IMR-90 (cell line): ENCODE measurements around the gene TNFRSF11A. TPM values are rescaled to one million over a fixed set of nuclear protein-coding genes. Genes with fewer than 3 reads are reported as not detected.

Source experiments
- ATAC-seq: fragments of 200-7000 bp; cut with Tn5 transposase; 2 replicates; pipeline ENCODE4 v1.9.1; 2020; ENCODE audit warnings: low read depth, mild to moderate bottlenecking, moderate library complexity
- BruUV-seq: library from RNA; stranded (reverse); fragments of 400-500 nt; replicated peaks from 2 replicates; lab custom pipeline; 2021; lab: Mats Ljungman, UMichigan
- CTCF ChIA-PET: fragments of 300-600 bp; formaldehyde crosslinking; extraction: SDS; loops from one replicate; lab custom pipeline; 2021; ENCODE audit warnings: antibody characterized with exemption; lab: Yijun Ruan, JAX
- POLR2A ChIA-PET: fragments of 300-600 bp; sonication (Branson Sonifier 250); formaldehyde crosslinking; loops from one replicate; lab custom pipeline; 2022; ENCODE audit warnings: antibody characterized with exemption; ENCODE audit not compliant: unreplicated experiment; lab: Charles Lee
- DNase-seq: peaks from one replicate; pipeline ENCODE4 v3.0.0; 2013
- H2AFZ ChIP-seq: replicated peaks from 2 replicates; pipeline ENCODE3; 2013; ENCODE audit warnings: low read length, mild to moderate bottlenecking; ENCODE audit not compliant: poor library complexity
- H2AK5ac ChIP-seq: 2 replicates; pipeline ENCODE4 v1.6.1; 2013; ENCODE audit warnings: low read depth, low read length, inconsistent platforms
- H2AK9ac ChIP-seq: replicated peaks from 2 replicates; pipeline ENCODE3; 2013; ENCODE audit warnings: mild to moderate bottlenecking, low read depth, low read length, moderate library complexity; ENCODE audit not compliant: poor library complexity
- H2BK120ac ChIP-seq: 2 replicates; pipeline ENCODE4 v1.6.1; 2013; ENCODE audit warnings: low read depth, low read length, inconsistent platforms
- H2BK15ac ChIP-seq: 3 replicates; pipeline ENCODE4 v1.6.1; 2013; ENCODE audit warnings: low read depth, low read length, inconsistent platforms
- H2BK20ac ChIP-seq: 2 replicates; pipeline ENCODE4 v1.6.1; 2013; ENCODE audit warnings: low read depth, mild to moderate bottlenecking, inconsistent platforms, low read length, moderate library complexity
- H2BK5ac ChIP-seq: 2 replicates; pipeline ENCODE4 v1.6.1; 2013; ENCODE audit warnings: mild to moderate bottlenecking, low read depth, low read length, inconsistent platforms; ENCODE audit not compliant: poor library complexity, severe bottlenecking
- H3K14ac ChIP-seq: replicated peaks from 2 replicates; pipeline ENCODE4 v1.6.1; 2013; ENCODE audit warnings: low read depth, low read length, inconsistent platforms
- H3K18ac ChIP-seq: 2 replicates; pipeline ENCODE4 v1.6.1; 2013; ENCODE audit warnings: low read depth, low read length, control low read depth
- H3K23ac ChIP-seq: 2 replicates; pipeline ENCODE4 v1.6.1; 2013; ENCODE audit warnings: low read depth, low read length, inconsistent platforms
- H3K27ac ChIP-seq: 2 replicates; pipeline ENCODE4 v1.5.1; 2013; ENCODE audit warnings: mild to moderate bottlenecking, control low read depth, low read length; ENCODE audit not compliant: insufficient read depth
- H3K27me3 ChIP-seq: 2 replicates; pipeline ENCODE4 v1.6.1; 2013; ENCODE audit warnings: low read length; ENCODE audit not compliant: control insufficient read depth, insufficient read depth
- H3K36me3 ChIP-seq: 2 replicates; pipeline ENCODE4 v1.6.1; 2013; ENCODE audit warnings: low read length, mixed read lengths; ENCODE audit not compliant: control insufficient read depth, insufficient read depth
- H3K4ac ChIP-seq: 2 replicates; pipeline ENCODE4 v1.6.1; 2013; ENCODE audit warnings: low read depth, low read length, inconsistent platforms
- H3K4me1 ChIP-seq: 2 replicates; pipeline ENCODE4 v1.6.1; 2013; ENCODE audit warnings: low read length, mixed read lengths; ENCODE audit not compliant: control insufficient read depth, insufficient read depth
- H3K4me2 ChIP-seq: 2 replicates; pipeline ENCODE4 v1.6.1; 2013; ENCODE audit warnings: low read depth, mild to moderate bottlenecking, control low read depth, low read length, moderate library complexity
- H3K4me3 ChIP-seq: 2 replicates; pipeline ENCODE4 v1.5.1; 2013; ENCODE audit warnings: low read depth, mild to moderate bottlenecking, control low read depth, low read length, moderate library complexity; ENCODE audit not compliant: insufficient read depth
- H3K56ac ChIP-seq: 2 replicates; pipeline ENCODE4 v1.6.1; 2013; ENCODE audit warnings: low read length, inconsistent platforms; ENCODE audit not compliant: insufficient read depth; ENCODE audit errors: extremely low read depth
- H3K79me1 ChIP-seq, 2 experiments: 2 replicates each; pipeline ENCODE4 v1.6.1; 2013; ENCODE audit warnings: low read length in 2 of 2, inconsistent platforms in 1 of 2, low read depth in 1 of 2
- H3K9ac ChIP-seq: 2 replicates; pipeline ENCODE4 v1.6.1; 2013; ENCODE audit warnings: low read depth, low read length, control low read depth
- H3K9me1 ChIP-seq: 2 replicates; pipeline ENCODE4 v1.6.1; 2013; ENCODE audit warnings: low read length, inconsistent platforms; ENCODE audit not compliant: insufficient read depth
- H3K9me3 ChIP-seq: 2 replicates; pipeline ENCODE4 v1.6.1; 2013; ENCODE audit warnings: low read length; ENCODE audit not compliant: control insufficient read depth, insufficient read depth
- H4K20me1 ChIP-seq: 2 replicates; pipeline ENCODE4 v1.6.1; 2013; ENCODE audit warnings: low read length, inconsistent platforms; ENCODE audit not compliant: insufficient read depth
- H4K5ac ChIP-seq: 2 replicates; pipeline ENCODE4 v1.6.1; 2013; ENCODE audit warnings: mild to moderate bottlenecking, low read depth, low read length, control low read depth
- H4K8ac ChIP-seq, 2 experiments: 2 replicates each; pipeline ENCODE4 v1.6.1; 2013; ENCODE audit warnings: low read depth in 2 of 2, low read length in 2 of 2, control low read depth in 1 of 2, inconsistent platforms in 1 of 2
- H4K91ac ChIP-seq: 2 replicates; pipeline ENCODE4 v1.6.1; 2013; ENCODE audit warnings: low read depth, low read length, inconsistent platforms; ENCODE audit not compliant: insufficient read depth
- CEBPB ChIP-seq: IDR thresholded peaks from 2 replicates; pipeline ENCODE4 v1.6.1; 2012; ENCODE audit warnings: low read depth, low read length, improper control_type of control experiment
- CHD1 ChIP-seq: IDR thresholded peaks from 2 replicates; pipeline ENCODE4 v1.6.1; 2012; ENCODE audit warnings: low read depth, low read length, improper control_type of control experiment
- FOS ChIP-seq: fragments of 150-350 bp; IDR thresholded peaks from 2 replicates; pipeline ENCODE4 v1.6.1; 2016; ENCODE audit warnings: low read depth, low read length
- MAZ ChIP-seq: IDR thresholded peaks from 2 replicates; pipeline ENCODE4 v1.6.1; 2012; ENCODE audit warnings: low read depth, mild to moderate bottlenecking, low read length, improper control_type of control experiment, moderate library complexity, borderline replicate concordance
- MXI1 ChIP-seq: IDR thresholded peaks from 2 replicates; pipeline ENCODE4 v1.6.1; 2012; ENCODE audit warnings: low read depth, mild to moderate bottlenecking, low read length, moderate library complexity, borderline replicate concordance
- NFE2L2 ChIP-seq: fragments of 150-350 bp; IDR thresholded peaks from 2 replicates; pipeline ENCODE4 v1.6.1; 2016; ENCODE audit warnings: low read depth, mild to moderate bottlenecking, low read length
- POLR2A ChIP-seq: IDR thresholded peaks from 2 replicates; pipeline ENCODE4 v1.6.1; 2012; ENCODE audit warnings: mild to moderate bottlenecking, low read depth, low read length
- RAD21 ChIP-seq: IDR thresholded peaks from 2 replicates; pipeline ENCODE4 v1.6.1; 2012; ENCODE audit warnings: low read length, improper control_type of control experiment
- RCOR1 ChIP-seq: IDR thresholded peaks from 2 replicates; pipeline ENCODE4 v1.6.1; 2012; ENCODE audit warnings: mild to moderate bottlenecking, low read length, improper control_type of control experiment; ENCODE audit not compliant: insufficient replicate concordance
- RFX5 ChIP-seq: IDR thresholded peaks from 2 replicates; pipeline ENCODE4 v1.8.0; 2012; ENCODE audit warnings: low read depth, mild to moderate bottlenecking, low read length, moderate library complexity
- SMC3 ChIP-seq: fragments of 150-350 bp; IDR thresholded peaks from 2 replicates; pipeline ENCODE4 v1.6.1; 2016; ENCODE audit warnings: low read depth, mild to moderate bottlenecking, antibody characterized with exemption, low read length, moderate library complexity
- USF2 ChIP-seq: fragments of 150-350 bp; IDR thresholded peaks from 2 replicates; pipeline ENCODE4 v1.6.1; 2017; ENCODE audit warnings: mild to moderate bottlenecking, antibody characterized with exemption, low read length, low read depth
- WGBS, 2 experiments: methylation state at CpG; one replicate each; pipeline versions ENCODE4 v1.1.5 to v1.1.7; 2013; ENCODE audit warnings: missing lambda C conversion rate in 2 of 2; ENCODE audit not compliant: insufficient read length in 1 of 2; ENCODE audit errors: extremely low coverage in 2 of 2; 5-methylcytosine and 5-hydroxymethylcytosine counted together
- dilution Hi-C: fragments of 300-500 bp; cut with HindIII; formaldehyde crosslinking; loops from one replicate; pipeline ENCODE4 v1.14.3; 2018; ENCODE audit warnings: low sequenced_read_pairs; ENCODE audit not compliant: unreplicated experiment
- in situ Hi-C: fragments of 300-500 bp; cut with MboI; formaldehyde crosslinking; loops from 3 replicates; pipeline ENCODE4 v1.14.3; 2019; ENCODE audit warnings: low sequenced_read_pairs, inconsistent platforms, mixed read lengths
- intact Hi-C: fragments of 100-400 bp; cut with micrococcal nuclease; formaldehyde crosslinking; loops from 2 replicates; pipeline ENCODE4 v1.10.0; 2022
- polyA plus RNA-seq, 3 experiments: library from polyadenylated mRNA; depleted of rRNA; stranded (reverse); fragments of >200 nt; gene quantifications; 2 replicates each; pipeline ENCODE4 v1.2.3, GENCODE V29; 2012; ENCODE audit warnings: low replicate concordance in 1 of 3
- total RNA-seq: library from RNA; depleted of rRNA; stranded (reverse); fragments of >200 nt; gene quantifications from 2 replicates; pipeline ENCODE4 v1.2.3, GENCODE V29; 2012

The TNFRSF11A gene
- total and polyA plus RNA-seq, 2 of the 4 experiments (the other 2 are of a cell fraction) = under 0.01 TPM; not detected in 1

DNA sequence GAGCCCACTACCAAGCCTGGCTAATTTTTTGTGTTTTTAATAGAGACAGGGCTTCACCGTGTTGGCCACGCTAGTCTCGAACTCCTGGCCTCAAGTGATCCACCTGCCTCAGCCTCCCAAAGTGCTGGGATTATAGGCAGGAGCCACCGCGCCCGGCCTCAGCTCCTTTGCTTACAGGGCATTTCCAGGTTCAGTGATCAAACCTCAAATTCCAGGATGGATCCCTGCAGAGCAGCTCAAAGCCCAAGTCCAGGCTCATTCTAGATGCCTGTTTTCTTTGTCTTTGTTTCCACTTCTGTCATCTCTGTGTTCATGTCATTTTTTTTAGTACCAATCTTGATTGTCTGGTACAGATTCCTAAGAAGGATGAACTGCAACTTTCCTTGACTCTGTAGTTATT is 41.9 kb downstream of the TNFRSF11A start:
- H2AFZ ChIP-seq = no peak overlapping the region
- no peak overlapping the region for H2BK5ac ChIP-seq
- H3K4me1 ChIP-seq = no peaks in the 10 kb centered on the region
- H2AK5ac ChIP-seq = no peak overlapping the region
- H4K91ac ChIP-seq = no peak overlapping the region
- H3K4ac ChIP-seq = no peak overlapping the region
- ChIA-PET POLR2A (no interaction called here), CTCF (no interaction called here)
- H3K27me3 ChIP-seq = peaks cover 20% of the 10 kb centered on the region
- in situ Hi-C loops = no loop called here
- H3K14ac ChIP-seq = no peak overlapping the region
- H4K20me1 ChIP-seq = no peaks in the 10 kb centered on the region
- no peak overlapping the region for H3K4me3 ChIP-seq
- H3K27ac ChIP-seq = no peak overlapping the region
- no peak overlapping the region for H2BK20ac ChIP-seq
- H4K8ac ChIP-seq = no peak overlapping the region
- no peak for TF ChIP-seq FOS
- TF ChIP-seq POLR2A = no peak
- no peak for TF ChIP-seq NFE2L2
- TF ChIP-seq MAZ = no peak
- TF ChIP-seq SMC3 = no peak
- TF ChIP-seq USF2 = no peak
- no peak for TF ChIP-seq CEBPB
- TF ChIP-seq RFX5 = no peak
- TF ChIP-seq RCOR1 = no peak
- no peak for TF ChIP-seq CHD1
- no peak for TF ChIP-seq RAD21
- no peak for TF ChIP-seq MXI1
- H4K5ac ChIP-seq = no peak overlapping the region
- H2BK15ac ChIP-seq = no peak overlapping the region
- BruUV-seq = no TSS peak
- no peaks in the 10 kb centered on the region for H3K9me3 ChIP-seq
- H3K9me1 ChIP-seq = no peaks in the 10 kb centered on the region
- no peak overlapping the region for H3K18ac ChIP-seq
- H3K56ac ChIP-seq = no peak overlapping the region
- 76% methylated on average over 4 of the region's 6 CpGs; no CpG with 5 or more reads in 1 of the 2 experiments for WGBS, 2 experiments
- H3K4me2 ChIP-seq = no peak overlapping the region
- no peak overlapping the region for H3K9ac ChIP-seq
- ATAC-seq (no peak), DNase-seq (no peak)
- H2BK120ac ChIP-seq = no peak overlapping the region
- H3K23ac ChIP-seq = no peak overlapping the region
- dilution Hi-C loops = no loop called here
- H3K79me1 ChIP-seq = no peaks in the 10 kb centered on the region
- intact Hi-C loops = no loop called here
- no peak overlapping the region for H2AK9ac ChIP-seq
- no peaks in the 10 kb centered on the region for H3K36me3 ChIP-seq
